K562 (cell line): ENCODE measurements around the gene EFHD2. TPM values are rescaled to one million over a fixed set of nuclear protein-coding genes. Genes with fewer than 3 reads are reported as not detected.
A peak's percentile ranks its signal among the peaks of the same experiment; 100 is the strongest.

ENCODE experiments used
- HDAC2 ChIP-seq: fragments of 450-650 bp; IDR thresholded peaks from 2 replicates; pipeline ENCODE4 v1.6.1; 2016; ENCODE audit warnings: mild to moderate bottlenecking
- IRF2 ChIP-seq: sonication (generic); formaldehyde crosslinking; IDR thresholded peaks from 2 replicates; pipeline ENCODE4 v1.8.1; 2022; ENCODE audit warnings: mild to moderate bottlenecking, missing genetic modification reagents
- JUND ChIP-seq, 2 experiments: IDR thresholded peaks; 2 replicates in 1 of 2; 3 replicates in 1 of 2; pipeline ENCODE4 v1.6.1; 2011; ENCODE audit warnings: borderline replicate concordance in 2 of 2, low read depth in 2 of 2, low read length in 2 of 2, improper control_type of control experiment in 1 of 2, missing biosample characterization in 1 of 2, missing genetic modification characterization in 1 of 2, missing genetic modification reagents in 1 of 2
- KDM5B ChIP-seq: fragments of 200-600 bp; sonication (generic); IDR thresholded peaks from 2 replicates; pipeline ENCODE4 v1.6.1; 2012; ENCODE audit warnings: low read depth, mild to moderate bottlenecking, moderate library complexity, low read length, control low read depth, inconsistent platforms; ENCODE audit not compliant: insufficient replicate concordance
- TAF1 ChIP-seq: IDR thresholded peaks from 2 replicates; pipeline ENCODE4 v1.6.1; 2011; ENCODE audit warnings: mild to moderate bottlenecking, low read length, moderate library complexity; ENCODE audit not compliant: insufficient read depth, control insufficient read depth, severe bottlenecking; ENCODE audit errors: extremely low read depth
- ZFP1 ChIP-seq: fragments of 450-650 bp; formaldehyde crosslinking; IDR thresholded peaks from 2 replicates; pipeline ENCODE4 v1.4.0; 2020; ENCODE audit warnings: mild to moderate bottlenecking, mixed read lengths
- ZNF316 ChIP-seq: fragments of 450-650 bp; IDR thresholded peaks from 2 replicates; pipeline ENCODE4 v1.6.1; 2016
- ZSCAN32 ChIP-seq: fragments of 450-650 bp; formaldehyde crosslinking; IDR thresholded peaks from 2 replicates; pipeline ENCODE4 v1.4.0; 2020; ENCODE audit warnings: mild to moderate bottlenecking, moderate library complexity
- polyA plus RNA-seq, 8 experiments: library from polyadenylated mRNA; depleted of rRNA in 4 of 8; stranded (reverse) in 5 of 8; unstranded in 3 of 8; fragments of >200 nt; fragmentation: Nextera tagmentation in 2 of 8; fragmentation: Illumina TruSeq in 1 of 8; extraction: Ambion mirVana in 2 of 8; extraction: Trizol in 1 of 8; gene quantifications; 2 replicates each; pipeline versions ENCODE4 v1.2.1 to v1.2.3, GENCODE V29; 2011 to 2014; ENCODE audit warnings: inconsistent platforms in 1 of 8, missing spikeins in 1 of 8
- total RNA-seq, 7 experiments: library from RNA; depleted of rRNA in 6 of 7; stranded (reverse); fragments of >200 nt in 6 of 7; fragmentation: Illumina TruSeq in 2 of 7; extraction: Trizol in 2 of 7; gene quantifications; 2 replicates each; pipeline versions ENCODE4 v1.2.1 to v1.2.3, GENCODE V29; 2011 to 2021; ENCODE audit warnings: low replicate concordance in 1 of 7
- TF ChIP-seq, protein P1 (sequence below), 2 experiments: fragments of 450-650 bp; formaldehyde crosslinking in 1 of 2; IDR thresholded peaks; 2 replicates each; pipeline versions ENCODE4 v1.4.0 to v1.6.1; 2014 to 2020; ENCODE audit warnings: mild to moderate bottlenecking in 2 of 2, borderline replicate concordance in 1 of 2, low read depth in 1 of 2
- TF ChIP-seq, protein P2 (sequence below): fragments of 250-450 bp; sonication (Bioruptor Pico); IDR thresholded peaks from 2 replicates; pipeline ENCODE4 v1.5.0; 2022; ENCODE audit warnings: mild to moderate bottlenecking
- TF ChIP-seq, protein P3 (sequence below): fragments of 250-450 bp; sonication (Bioruptor Pico); IDR thresholded peaks from 2 replicates; pipeline ENCODE4 v1.4.0; 2020

EFHD2 gene
- total and polyA plus RNA-seq, 9 of the 15 experiments (the other 6 are each of a cell fraction or from before 2014, with no cell fraction given): 1.7 to 73.5 (median 25.2) TPM

DNA sequence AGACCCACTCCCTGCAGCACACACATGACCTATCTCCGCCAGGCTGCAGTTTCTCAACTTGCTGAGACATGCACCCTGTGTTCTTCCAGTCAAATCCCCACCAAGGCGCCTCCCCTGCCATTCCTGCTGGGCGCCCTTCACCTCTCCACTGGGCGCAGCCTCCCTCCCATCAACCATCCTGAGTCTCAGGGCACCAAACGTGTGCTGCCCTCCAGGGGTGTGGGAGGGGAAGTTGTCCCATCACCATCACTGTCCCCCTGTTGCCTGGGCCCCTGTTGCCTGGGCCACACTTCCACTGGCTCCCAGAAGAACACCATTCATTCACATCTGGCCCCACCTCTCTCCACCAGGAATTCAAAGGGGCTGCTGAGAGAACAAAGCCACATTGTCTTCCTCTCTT, 44.9 kb upstream of the EFHD2 start (continued):
- TF ChIP-seq, protein P1, sequence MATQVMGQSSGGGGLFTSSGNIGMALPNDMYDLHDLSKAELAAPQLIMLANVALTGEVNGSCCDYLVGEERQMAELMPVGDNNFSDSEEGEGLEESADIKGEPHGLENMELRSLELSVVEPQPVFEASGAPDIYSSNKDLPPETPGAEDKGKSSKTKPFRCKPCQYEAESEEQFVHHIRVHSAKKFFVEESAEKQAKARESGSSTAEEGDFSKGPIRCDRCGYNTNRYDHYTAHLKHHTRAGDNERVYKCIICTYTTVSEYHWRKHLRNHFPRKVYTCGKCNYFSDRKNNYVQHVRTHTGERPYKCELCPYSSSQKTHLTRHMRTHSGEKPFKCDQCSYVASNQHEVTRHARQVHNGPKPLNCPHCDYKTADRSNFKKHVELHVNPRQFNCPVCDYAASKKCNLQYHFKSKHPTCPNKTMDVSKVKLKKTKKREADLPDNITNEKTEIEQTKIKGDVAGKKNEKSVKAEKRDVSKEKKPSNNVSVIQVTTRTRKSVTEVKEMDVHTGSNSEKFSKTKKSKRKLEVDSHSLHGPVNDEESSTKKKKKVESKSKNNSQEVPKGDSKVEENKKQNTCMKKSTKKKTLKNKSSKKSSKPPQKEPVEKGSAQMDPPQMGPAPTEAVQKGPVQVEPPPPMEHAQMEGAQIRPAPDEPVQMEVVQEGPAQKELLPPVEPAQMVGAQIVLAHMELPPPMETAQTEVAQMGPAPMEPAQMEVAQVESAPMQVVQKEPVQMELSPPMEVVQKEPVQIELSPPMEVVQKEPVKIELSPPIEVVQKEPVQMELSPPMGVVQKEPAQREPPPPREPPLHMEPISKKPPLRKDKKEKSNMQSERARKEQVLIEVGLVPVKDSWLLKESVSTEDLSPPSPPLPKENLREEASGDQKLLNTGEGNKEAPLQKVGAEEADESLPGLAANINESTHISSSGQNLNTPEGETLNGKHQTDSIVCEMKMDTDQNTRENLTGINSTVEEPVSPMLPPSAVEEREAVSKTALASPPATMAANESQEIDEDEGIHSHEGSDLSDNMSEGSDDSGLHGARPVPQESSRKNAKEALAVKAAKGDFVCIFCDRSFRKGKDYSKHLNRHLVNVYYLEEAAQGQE (IDR thresholded peaks at IDR 0.05; ENCODE audit: borderline replicate concordance): peak; percentile 67; the same call in 1 of the 2 replicates
- TF ChIP-seq, protein P1 (CRISPR knock-in tag; IDR thresholded peaks at IDR 0.05; ENCODE audit: low read depth): no peak
- no peak for TF ChIP-seq HDAC2
- TF ChIP-seq ZNF316: no peak
- TF ChIP-seq KDM5B: no peak
- TF ChIP-seq TAF1: no peak
- no peak for TF ChIP-seq ZFP1
- TF ChIP-seq IRF2 (CRISPR knock-in tag): no peak
- TF ChIP-seq ZSCAN32: no peak
- TF ChIP-seq, protein P2, sequence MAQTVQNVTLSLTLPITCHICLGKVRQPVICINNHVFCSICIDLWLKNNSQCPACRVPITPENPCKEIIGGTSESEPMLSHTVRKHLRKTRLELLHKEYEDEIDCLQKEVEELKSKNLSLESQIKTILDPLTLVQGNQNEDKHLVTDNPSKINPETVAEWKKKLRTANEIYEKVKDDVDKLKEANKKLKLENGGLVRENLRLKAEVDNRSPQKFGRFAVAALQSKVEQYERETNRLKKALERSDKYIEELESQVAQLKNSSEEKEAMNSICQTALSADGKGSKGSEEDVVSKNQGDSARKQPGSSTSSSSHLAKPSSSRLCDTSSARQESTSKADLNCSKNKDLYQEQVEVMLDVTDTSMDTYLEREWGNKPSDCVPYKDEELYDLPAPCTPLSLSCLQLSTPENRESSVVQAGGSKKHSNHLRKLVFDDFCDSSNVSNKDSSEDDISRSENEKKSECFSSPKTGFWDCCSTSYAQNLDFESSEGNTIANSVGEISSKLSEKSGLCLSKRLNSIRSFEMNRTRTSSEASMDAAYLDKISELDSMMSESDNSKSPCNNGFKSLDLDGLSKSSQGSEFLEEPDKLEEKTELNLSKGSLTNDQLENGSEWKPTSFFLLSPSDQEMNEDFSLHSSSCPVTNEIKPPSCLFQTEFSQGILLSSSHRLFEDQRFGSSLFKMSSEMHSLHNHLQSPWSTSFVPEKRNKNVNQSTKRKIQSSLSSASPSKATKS (CRISPR knock-in tag): no peak
- no peak for TF ChIP-seq JUND (IDR thresholded peaks at IDR 0.05; ENCODE audit: borderline replicate concordance, low read depth, low read length)
- TF ChIP-seq JUND (tag; IDR thresholded peaks at IDR 0.05; ENCODE audit: borderline replicate concordance, low read depth, low read length): no peak
- TF ChIP-seq, protein P3, sequence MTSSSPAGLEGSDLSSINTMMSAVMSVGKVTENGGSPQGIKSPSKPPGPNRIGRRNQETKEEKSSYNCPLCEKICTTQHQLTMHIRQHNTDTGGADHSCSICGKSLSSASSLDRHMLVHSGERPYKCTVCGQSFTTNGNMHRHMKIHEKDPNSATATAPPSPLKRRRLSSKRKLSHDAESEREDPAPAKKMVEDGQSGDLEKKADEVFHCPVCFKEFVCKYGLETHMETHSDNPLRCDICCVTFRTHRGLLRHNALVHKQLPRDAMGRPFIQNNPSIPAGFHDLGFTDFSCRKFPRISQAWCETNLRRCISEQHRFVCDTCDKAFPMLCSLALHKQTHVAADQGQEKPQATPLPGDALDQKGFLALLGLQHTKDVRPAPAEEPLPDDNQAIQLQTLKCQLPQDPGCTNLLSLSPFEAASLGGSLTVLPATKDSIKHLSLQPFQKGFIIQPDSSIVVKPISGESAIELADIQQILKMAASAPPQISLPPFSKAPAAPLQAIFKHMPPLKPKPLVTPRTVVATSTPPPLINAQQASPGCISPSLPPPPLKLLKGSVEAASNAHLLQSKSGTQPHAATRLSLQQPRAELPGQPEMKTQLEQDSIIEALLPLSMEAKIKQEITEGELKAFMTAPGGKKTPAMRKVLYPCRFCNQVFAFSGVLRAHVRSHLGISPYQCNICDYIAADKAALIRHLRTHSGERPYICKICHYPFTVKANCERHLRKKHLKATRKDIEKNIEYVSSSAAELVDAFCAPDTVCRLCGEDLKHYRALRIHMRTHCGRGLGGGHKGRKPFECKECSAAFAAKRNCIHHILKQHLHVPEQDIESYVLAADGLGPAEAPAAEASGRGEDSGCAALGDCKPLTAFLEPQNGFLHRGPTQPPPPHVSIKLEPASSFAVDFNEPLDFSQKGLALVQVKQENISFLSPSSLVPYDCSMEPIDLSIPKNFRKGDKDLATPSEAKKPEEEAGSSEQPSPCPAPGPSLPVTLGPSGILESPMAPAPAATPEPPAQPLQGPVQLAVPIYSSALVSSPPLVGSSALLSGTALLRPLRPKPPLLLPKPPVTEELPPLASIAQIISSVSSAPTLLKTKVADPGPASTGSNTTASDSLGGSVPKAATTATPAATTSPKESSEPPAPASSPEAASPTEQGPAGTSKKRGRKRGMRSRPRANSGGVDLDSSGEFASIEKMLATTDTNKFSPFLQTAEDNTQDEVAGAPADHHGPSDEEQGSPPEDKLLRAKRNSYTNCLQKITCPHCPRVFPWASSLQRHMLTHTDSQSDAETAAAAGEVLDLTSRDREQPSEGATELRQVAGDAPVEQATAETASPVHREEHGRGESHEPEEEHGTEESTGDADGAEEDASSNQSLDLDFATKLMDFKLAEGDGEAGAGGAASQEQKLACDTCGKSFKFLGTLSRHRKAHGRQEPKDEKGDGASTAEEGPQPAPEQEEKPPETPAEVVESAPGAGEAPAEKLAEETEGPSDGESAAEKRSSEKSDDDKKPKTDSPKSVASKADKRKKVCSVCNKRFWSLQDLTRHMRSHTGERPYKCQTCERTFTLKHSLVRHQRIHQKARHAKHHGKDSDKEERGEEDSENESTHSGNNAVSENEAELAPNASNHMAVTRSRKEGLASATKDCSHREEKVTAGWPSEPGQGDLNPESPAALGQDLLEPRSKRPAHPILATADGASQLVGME: no peak
